Keratinocyte (primary cell): ENCODE measurements around the gene NBPF3. TPM values are rescaled to one million over a fixed set of nuclear protein-coding genes. Genes with fewer than 3 reads are reported as not detected.

Source experiments
- DNase-seq: peaks from one replicate; pipeline ENCODE4 v3.0.0-alpha.2; 2011; ENCODE audit warnings: low read depth, missing footprints, low spot score
- FAIRE-seq: peaks from 2 replicates; lab custom pipeline; 2011; peaks lifted over from hg19 to GRCh38; lab: Jason Lieb, UNC
- H2AFZ ChIP-seq: 2 replicates; pipeline ENCODE4 v1.6.0; 2012; ENCODE audit warnings: low read length, control low read depth, inconsistent platforms; ENCODE audit not compliant: control insufficient read depth
- H3K27ac ChIP-seq: 2 replicates; pipeline ENCODE4 v1.5.1; 2011; ENCODE audit warnings: low read length; ENCODE audit not compliant: control insufficient read depth, insufficient read depth
- H3K27me3 ChIP-seq: 3 replicates; pipeline ENCODE4 v1.6.0; 2011; ENCODE audit warnings: low read length; ENCODE audit not compliant: control insufficient read depth, insufficient read depth; ENCODE audit errors: extremely low read depth
- H3K36me3 ChIP-seq, 2 experiments: 2 replicates in 1 of 2; 3 replicates in 1 of 2; pipeline ENCODE4 v1.5.1; 2011; ENCODE audit warnings: low read length in 2 of 2, mild to moderate bottlenecking in 1 of 2; ENCODE audit not compliant: control insufficient read depth in 2 of 2, insufficient read depth in 2 of 2; ENCODE audit errors: extremely low read depth in 1 of 2
- H3K4me1 ChIP-seq: 3 replicates; pipeline ENCODE4 v1.5.1; 2011; ENCODE audit warnings: low read length; ENCODE audit not compliant: control insufficient read depth, insufficient read depth; ENCODE audit errors: extremely low read depth
- H3K4me2 ChIP-seq: 3 replicates; pipeline ENCODE4 v1.6.0; 2011; ENCODE audit warnings: low read depth, low read length; ENCODE audit not compliant: control insufficient read depth, insufficient read depth; ENCODE audit errors: extremely low read depth
- H3K4me3 ChIP-seq, 3 experiments: fragments of 200-600 bp in 1 of 3; sonication (generic) in 1 of 3; 2 replicates in 2 of 3; 3 replicates in 1 of 3; pipeline ENCODE4 v1.5.1; 2011 to 2016; ENCODE audit warnings: low read length in 3 of 3, mild to moderate bottlenecking in 3 of 3, control low read depth in 2 of 3, inconsistent platforms in 1 of 3, low read depth in 1 of 3, mixed read lengths in 1 of 3, mixed run types in 1 of 3, moderate library complexity in 1 of 3; ENCODE audit not compliant: control insufficient read depth in 2 of 3, insufficient read depth in 2 of 3; ENCODE audit errors: extremely low read depth in 1 of 3
- H3K79me2 ChIP-seq: 2 replicates; pipeline ENCODE4 v1.6.0; 2012; ENCODE audit warnings: low read length; ENCODE audit not compliant: control insufficient read depth, insufficient read depth
- H3K9ac ChIP-seq: 3 replicates; pipeline ENCODE4 v1.6.0; 2011; ENCODE audit warnings: low read length; ENCODE audit not compliant: control insufficient read depth, insufficient read depth; ENCODE audit errors: extremely low read depth
- H3K9me1 ChIP-seq: 3 replicates; pipeline ENCODE4 v1.6.0; 2011; ENCODE audit warnings: low read length; ENCODE audit not compliant: control insufficient read depth, insufficient read depth; ENCODE audit errors: extremely low read depth
- H3K9me3 ChIP-seq: 2 replicates; pipeline ENCODE4 v1.5.1; 2012; ENCODE audit warnings: low read depth, low read length; ENCODE audit not compliant: control insufficient read depth
- H4K20me1 ChIP-seq: 3 replicates; pipeline ENCODE4 v1.6.0; 2011; ENCODE audit warnings: low read length; ENCODE audit not compliant: control insufficient read depth, insufficient read depth; ENCODE audit errors: extremely low read depth
- EZH2 ChIP-seq: IDR thresholded peaks from one replicate; pipeline ENCODE4 v1.6.1; 2012; ENCODE audit warnings: inconsistent platforms, mild to moderate bottlenecking, low read length, moderate library complexity
- dilution Hi-C: fragments of 300-500 bp; cut with MboI; formaldehyde crosslinking; loops from one replicate; pipeline ENCODE4 v1.7.0; 2020; ENCODE audit warnings: low sequenced_read_pairs; ENCODE audit not compliant: extremely low pct_ligation_motif_present
- polyA plus RNA-seq, 5 experiments: library from polyadenylated mRNA; depleted of rRNA in 3 of 5; stranded (reverse) in 3 of 5; stranded (forward) in 1 of 5; unstranded in 1 of 5; fragments of >200 nt; gene quantifications; 1 replicate in 1 of 5; 2 replicates in 3 of 5; 3 replicates in 1 of 5; pipeline versions ENCODE4 v1.2.1 to v1.2.3, GENCODE V29; 2011 to 2012; ENCODE audit warnings: missing spikeins in 2 of 5, low read depth in 1 of 5, low replicate concordance in 1 of 5
- TF ChIP-seq, protein P1 (sequence below), 3 experiments: IDR thresholded peaks in 1 of 3; conservative IDR thresholded peaks in 1 of 3; optimal IDR thresholded peaks in 1 of 3; 2 replicates in 2 of 3; 3 replicates in 1 of 3; pipeline versions ENCODE3 to v1.5.1; 2011; ENCODE audit warnings: low read length in 3 of 3, mild to moderate bottlenecking in 3 of 3, moderate library complexity in 2 of 3, control low read depth in 1 of 3, inconsistent platforms in 1 of 3; ENCODE audit not compliant: insufficient read depth in 2 of 3; ENCODE audit errors: extremely low read depth in 1 of 3

The NBPF3 gene
- polyA plus RNA-seq, 1 donor (not counting 4 experiments of a cell fraction or from before 2014, with no cell fraction given), result 6.8 TPM

DNA sequence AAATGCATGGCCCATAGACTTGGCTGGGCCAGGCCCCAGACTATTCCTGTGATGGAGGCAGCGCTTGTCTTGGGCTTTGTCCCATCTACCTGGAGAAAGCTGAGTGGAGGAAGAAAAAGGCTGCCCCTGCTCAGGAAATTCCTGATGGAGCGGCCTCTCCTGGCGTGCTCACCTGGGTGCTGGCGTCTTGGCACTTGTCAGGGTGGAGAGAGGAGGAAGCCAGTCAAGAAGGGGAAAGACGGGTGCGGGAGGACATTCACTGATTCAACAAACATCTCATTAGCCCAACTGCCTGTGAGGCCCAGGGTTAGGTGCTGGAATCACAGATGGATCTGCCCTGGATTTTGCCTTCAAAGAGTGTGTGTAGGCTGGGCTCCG lies 85.4 kb downstream of the NBPF3 start:
- Histone ChIP-seq H3K36me3 (no peaks in the 10 kb centered on the region), H4K20me1 (no peaks in the 10 kb centered on the region), H3K9me1 (no peaks in the 10 kb centered on the region), H3K79me2 (no peaks in the 10 kb centered on the region), H3K27ac (no peak overlapping the region), H2AFZ (no peak overlapping the region), H3K4me1 (no peaks in the 10 kb centered on the region), H3K4me3 (no peak overlapping the region), H3K9me3 (no peaks in the 10 kb centered on the region), H3K9ac (no peak overlapping the region), H3K4me2 (no peak overlapping the region), H3K27me3 (peaks cover 3% of the 10 kb centered on the region)
- dilution Hi-C loops, result no loop called here
- FAIRE-seq, result no peak
- no peak for DNase-seq
- no peak for TF ChIP-seq EZH2
- TF ChIP-seq, protein P1, sequence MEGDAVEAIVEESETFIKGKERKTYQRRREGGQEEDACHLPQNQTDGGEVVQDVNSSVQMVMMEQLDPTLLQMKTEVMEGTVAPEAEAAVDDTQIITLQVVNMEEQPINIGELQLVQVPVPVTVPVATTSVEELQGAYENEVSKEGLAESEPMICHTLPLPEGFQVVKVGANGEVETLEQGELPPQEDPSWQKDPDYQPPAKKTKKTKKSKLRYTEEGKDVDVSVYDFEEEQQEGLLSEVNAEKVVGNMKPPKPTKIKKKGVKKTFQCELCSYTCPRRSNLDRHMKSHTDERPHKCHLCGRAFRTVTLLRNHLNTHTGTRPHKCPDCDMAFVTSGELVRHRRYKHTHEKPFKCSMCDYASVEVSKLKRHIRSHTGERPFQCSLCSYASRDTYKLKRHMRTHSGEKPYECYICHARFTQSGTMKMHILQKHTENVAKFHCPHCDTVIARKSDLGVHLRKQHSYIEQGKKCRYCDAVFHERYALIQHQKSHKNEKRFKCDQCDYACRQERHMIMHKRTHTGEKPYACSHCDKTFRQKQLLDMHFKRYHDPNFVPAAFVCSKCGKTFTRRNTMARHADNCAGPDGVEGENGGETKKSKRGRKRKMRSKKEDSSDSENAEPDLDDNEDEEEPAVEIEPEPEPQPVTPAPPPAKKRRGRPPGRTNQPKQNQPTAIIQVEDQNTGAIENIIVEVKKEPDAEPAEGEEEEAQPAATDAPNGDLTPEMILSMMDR (optimal IDR thresholded peaks at IDR 0.05 in 1 of 3, IDR thresholded peaks at IDR 0.05 in 1 of 3, conservative IDR thresholded peaks at IDR 0.05 in 1 of 3; ENCODE audit: extremely low read depth in 1 of 3, insufficient read depth in 2 of 3, low read length in 3 of 3), result no peak

DNA sequence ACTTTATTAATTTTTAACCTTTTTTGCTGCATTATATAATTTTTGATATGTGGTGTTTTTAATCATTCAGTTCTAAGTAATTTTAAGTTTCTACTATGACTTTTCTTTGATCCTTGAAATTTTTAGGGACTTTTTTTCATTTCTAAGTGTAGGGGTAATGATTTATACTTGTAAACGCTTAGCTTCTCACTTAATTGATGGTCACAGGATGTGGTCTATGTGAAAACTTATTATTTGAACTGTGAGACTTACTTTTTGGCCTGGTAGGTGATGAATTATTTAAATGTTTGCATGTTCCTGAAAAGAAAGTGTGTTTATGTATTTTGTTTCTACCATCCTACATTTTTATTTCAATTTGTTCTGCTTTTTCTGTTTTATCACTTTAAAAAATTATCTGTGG lies 86.5 kb downstream of the NBPF3 start:
- Histone ChIP-seq H3K36me3 (no peaks in the 10 kb centered on the region), H3K27ac (no peak overlapping the region), H4K20me1 (no peaks in the 10 kb centered on the region), H3K4me1 (no peaks in the 10 kb centered on the region), H2AFZ (no peak overlapping the region), H3K9me1 (no peaks in the 10 kb centered on the region), H3K9me3 (no peaks in the 10 kb centered on the region), H3K4me3 (no peak overlapping the region), H3K4me2 (no peak overlapping the region), H3K79me2 (no peaks in the 10 kb centered on the region), H3K9ac (no peak overlapping the region), H3K27me3 (peaks cover 6% of the 10 kb centered on the region)
- no peak for TF ChIP-seq EZH2
- TF ChIP-seq, protein P1 (optimal IDR thresholded peaks at IDR 0.05 in 1 of 3, IDR thresholded peaks at IDR 0.05 in 1 of 3, conservative IDR thresholded peaks at IDR 0.05 in 1 of 3; ENCODE audit: extremely low read depth in 1 of 3, insufficient read depth in 2 of 3, low read length in 3 of 3), result no peak
- DNase-seq (no peak), FAIRE-seq (no peak)
- dilution Hi-C loops, result no loop called here
